HCT116 (cell line): ENCODE measurements around the gene TMTC2. TPM values are rescaled to one million over a fixed set of nuclear protein-coding genes. Genes with fewer than 3 reads are reported as not detected.

Experiments
- ATAC-seq: fragments of 200-7000 bp; cut with Tn5 transposase; 2 replicates; pipeline ENCODE4 v1.9.1; 2020; ENCODE audit warnings: mild to moderate bottlenecking, moderate library complexity
- BruUV-seq: library from RNA; stranded (reverse); fragments of 400-500 nt; replicated peaks from 2 replicates; lab custom pipeline; 2021; lab: Mats Ljungman, UMichigan
- CTCF ChIA-PET: fragments of 300-600 bp; sonication (Branson Sonifier 250); formaldehyde crosslinking; loops from one replicate; lab custom pipeline; 2021; ENCODE audit warnings: antibody characterized with exemption; lab: Charles Lee
- POLR2A ChIA-PET: fragments of 300-600, 350-600 bp; sonication (Branson Sonifier 250); formaldehyde crosslinking; loops from one replicate; lab custom pipeline; 2021; ENCODE audit warnings: antibody characterized with exemption; lab: Charles Lee
- RAD21 ChIA-PET, 2 experiments: fragments of 300-600 bp; sonication (Branson Sonifier 250); formaldehyde crosslinking; loops; one replicate each; lab custom pipeline; 2023; ENCODE audit warnings: low total read pairs in 2 of 2; ENCODE audit not compliant: uncharacterized antibody in 2 of 2, unreplicated experiment in 2 of 2, low non-redundant PET in 1 of 2; lab: Charles Lee
- DNase-seq: peaks from one replicate; pipeline ENCODE4 v3.0.0-alpha.2; 2010; ENCODE audit warnings: low read depth, low spot score
- H2AFZ ChIP-seq: fragments of 200-600 bp; shearing (Covaris generic), sonication (generic); 2 replicates; pipeline ENCODE4 v1.6.1; 2017; ENCODE audit warnings: low read depth, mixed run types, mixed read lengths, antibody characterized with exemption, low read length; ENCODE audit not compliant: poor library complexity, severe bottlenecking
- H3K27ac ChIP-seq: 2 replicates; pipeline ENCODE4 v1.5.1; 2012; ENCODE audit warnings: low read depth, low read length
- H3K27me3 ChIP-seq: fragments of 200-600 bp; sonication (generic); 2 replicates; pipeline ENCODE4 v1.6.1; 2016; ENCODE audit warnings: mixed run types, low read length, mixed read lengths; ENCODE audit not compliant: insufficient read depth
- H3K36me3 ChIP-seq, 2 experiments: fragments of 200-500 bp in 1 of 2; fragments of 200-600 bp in 1 of 2; sonication (Bioruptor generic) in 1 of 2; sonication (generic) in 1 of 2; 2 replicates each; pipeline versions ENCODE4 v1.5.1 to v1.6.1; 2014 to 2016; ENCODE audit warnings: low read length in 2 of 2, inconsistent platforms in 1 of 2, mixed read lengths in 1 of 2, mixed run types in 1 of 2; ENCODE audit not compliant: insufficient read depth in 2 of 2, control insufficient read depth in 1 of 2
- H3K4me1 ChIP-seq, 2 experiments: fragments of 200-600 bp in 1 of 2; sonication (generic) in 1 of 2; 2 replicates each; pipeline versions ENCODE4 v1.5.1 to v1.6.1; 2012 to 2017; ENCODE audit warnings: low read length in 2 of 2, inconsistent platforms in 1 of 2, mild to moderate bottlenecking in 1 of 2, mixed read lengths in 1 of 2, mixed run types in 1 of 2, moderate library complexity in 1 of 2; ENCODE audit not compliant: insufficient read depth in 2 of 2, control insufficient read depth in 1 of 2
- H3K4me2 ChIP-seq: fragments of 200-600 bp; sonication (generic); 2 replicates; pipeline ENCODE4 v1.6.1; 2017; ENCODE audit warnings: mixed run types, low read length, mixed read lengths
- H3K4me3 ChIP-seq, 2 experiments: fragments of 200-600 bp in 1 of 2; sonication (generic) in 1 of 2; replicated peaks in 1 of 2; 2 replicates each; pipeline ENCODE4 v1.5.1; 2011 to 2016; ENCODE audit warnings: low read length in 2 of 2, control low read depth in 1 of 2, low read depth in 1 of 2, mild to moderate bottlenecking in 1 of 2, mixed read lengths in 1 of 2, mixed run types in 1 of 2
- H3K79me2 ChIP-seq: fragments of 200-600 bp; sonication (generic); 2 replicates; pipeline ENCODE4 v1.6.1; 2017; ENCODE audit warnings: mild to moderate bottlenecking, mixed run types, low read length, moderate library complexity, mixed read lengths; ENCODE audit not compliant: insufficient read depth
- H3K9ac ChIP-seq: fragments of 200-600 bp; sonication (generic); 2 replicates; pipeline ENCODE4 v1.6.1; 2016; ENCODE audit warnings: low read length, mixed read lengths
- H3K9me2 ChIP-seq: fragments of 200-600 bp; sonication (generic), shearing (Covaris generic); 2 replicates; pipeline ENCODE4 v1.6.1; 2017; ENCODE audit warnings: mixed run types, mild to moderate bottlenecking, moderate library complexity; ENCODE audit not compliant: insufficient read depth
- H3K9me3 ChIP-seq, 2 experiments: fragments of 200-500 bp in 1 of 2; fragments of 200-600 bp in 1 of 2; sonication (Bioruptor generic) in 1 of 2; sonication (generic) in 1 of 2; 2 replicates each; pipeline ENCODE4 v1.6.1; 2014 to 2017; ENCODE audit warnings: low read length in 2 of 2, mixed read lengths in 2 of 2, inconsistent platforms in 1 of 2, low read depth in 1 of 2, mild to moderate bottlenecking in 1 of 2, mixed run types in 1 of 2, moderate library complexity in 1 of 2; ENCODE audit not compliant: control insufficient read depth in 1 of 2, insufficient read depth in 1 of 2
- H4K20me1 ChIP-seq: fragments of 200-600 bp; sonication (generic), shearing (Covaris generic); 2 replicates; pipeline ENCODE4 v1.6.1; 2017; ENCODE audit warnings: mixed run types, mild to moderate bottlenecking, moderate library complexity; ENCODE audit not compliant: insufficient read depth
- EGR1 ChIP-seq: IDR thresholded peaks from 2 replicates; pipeline ENCODE4 v1.6.1; 2012; ENCODE audit warnings: low read depth
- EZH2 ChIP-seq: fragments of 200-600 bp; sonication (generic); IDR thresholded peaks from 2 replicates; pipeline ENCODE4 v1.6.1; 2017; ENCODE audit warnings: antibody characterized with exemption, mixed run types
- EZH2phosphoT487 ChIP-seq: fragments of 200-600 bp; IDR thresholded peaks from 2 replicates; pipeline ENCODE4 v1.6.1; 2018; ENCODE audit warnings: antibody characterized with exemption, borderline replicate concordance
- FOSL1 ChIP-seq: IDR thresholded peaks from 2 replicates; pipeline ENCODE4 v1.6.1; 2012; ENCODE audit warnings: low read depth
- JUND ChIP-seq: IDR thresholded peaks from 2 replicates; pipeline ENCODE4 v1.6.1; 2012
- POLR2A ChIP-seq: IDR thresholded peaks from 2 replicates; pipeline ENCODE4 v1.7.0; 2011; ENCODE audit warnings: borderline replicate concordance; ENCODE audit not compliant: insufficient read depth, insufficient read length; ENCODE audit errors: extremely low read depth
- POLR2AphosphoS5 ChIP-seq: IDR thresholded peaks from 2 replicates; pipeline ENCODE4 v1.6.1; 2011; ENCODE audit warnings: mild to moderate bottlenecking, low read depth, low read length, moderate library complexity
- RAD21 ChIP-seq: IDR thresholded peaks from 2 replicates; pipeline ENCODE4 v1.6.1; 2012; ENCODE audit warnings: low read depth, mild to moderate bottlenecking
- SP1 ChIP-seq: IDR thresholded peaks from 2 replicates; pipeline ENCODE4 v1.6.1; 2012; ENCODE audit warnings: low read depth
- SRF ChIP-seq: IDR thresholded peaks from 2 replicates; pipeline ENCODE4 v1.6.1; 2012; ENCODE audit warnings: low read depth
- TCF7L2 ChIP-seq: IDR thresholded peaks from 2 replicates; pipeline ENCODE4 v1.7.0; 2011; ENCODE audit warnings: borderline replicate concordance, inconsistent platforms; ENCODE audit not compliant: insufficient read depth, insufficient read length; ENCODE audit errors: extremely low read depth
- YY1 ChIP-seq: IDR thresholded peaks from 2 replicates; pipeline ENCODE4 v1.6.1; 2011; ENCODE audit warnings: low read length, low read depth, moderate library complexity, mild to moderate bottlenecking; ENCODE audit not compliant: insufficient replicate concordance; ENCODE audit errors: extremely low read depth
- intact Hi-C: fragments of 100-400 bp; cut with micrococcal nuclease; formaldehyde crosslinking; loops from 2 replicates; pipeline ENCODE4 v1.10.0; 2022
- total RNA-seq: library from RNA; stranded (reverse); gene quantifications from one replicate; pipeline ENCODE4 v1.2.1, GENCODE V29; 2021; ENCODE audit not compliant: unreplicated experiment
- TF ChIP-seq, protein P1 (sequence below): IDR thresholded peaks from 2 replicates; pipeline ENCODE4 v1.6.1; 2011; ENCODE audit warnings: mild to moderate bottlenecking, low read length, moderate library complexity; ENCODE audit not compliant: insufficient replicate concordance; ENCODE audit errors: extremely low read depth

The TMTC2 gene
- total RNA-seq, 1 experiment from 2014 or later: 11.5 TPM

DNA sequence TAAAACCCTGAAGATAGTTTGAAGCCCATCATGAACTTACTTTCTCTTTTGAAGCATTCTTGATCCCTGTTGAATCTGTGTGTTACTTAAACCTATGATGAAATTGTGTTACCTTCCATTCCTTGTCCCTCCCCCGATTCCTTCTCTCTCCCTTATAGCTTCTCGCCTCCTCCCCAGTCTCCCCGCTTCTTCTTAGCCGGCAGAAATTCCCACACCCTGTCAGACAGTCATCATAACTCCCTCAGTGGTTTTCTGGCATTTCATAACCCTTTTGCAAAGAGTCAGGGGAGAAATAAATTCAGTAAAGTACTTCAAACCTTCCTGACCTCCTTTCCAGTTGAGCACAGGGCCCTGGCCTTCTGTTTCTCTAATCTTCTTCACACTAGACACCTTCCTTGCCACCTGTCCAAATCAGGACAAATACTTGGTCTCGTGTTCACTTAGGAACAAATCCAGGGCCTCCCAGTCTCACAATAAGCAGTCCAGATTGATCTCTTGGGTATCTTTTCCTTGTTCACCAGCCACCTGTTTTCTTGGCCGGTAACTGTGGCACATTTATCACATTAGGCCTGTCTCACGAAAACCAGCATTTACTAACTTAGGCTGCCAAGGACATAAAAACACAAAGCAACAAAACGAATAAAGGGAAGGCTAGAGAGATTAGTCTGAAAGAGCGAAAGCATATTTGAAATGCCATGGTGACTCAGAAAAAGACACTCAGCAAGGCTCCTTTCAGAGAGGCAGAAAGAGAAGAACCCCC lies 355.9 kb downstream of the TMTC2 start:
- H3K9me3 ChIP-seq: no peaks in the 10 kb centered on the region
- no peaks in the 10 kb centered on the region for H3K9me2 ChIP-seq
- H3K27ac ChIP-seq: no peak overlapping the region
- no peak overlapping the region for H2AFZ ChIP-seq
- CTCF ChIA-PET: no interaction called here
- no peak overlapping the region for H3K4me3 ChIP-seq
- no peaks in the 10 kb centered on the region for H4K20me1 ChIP-seq
- no peak overlapping the region for H3K4me2 ChIP-seq
- no TSS peak for BruUV-seq
- no peak overlapping the region for H3K9ac ChIP-seq
- no peaks in the 10 kb centered on the region for H3K27me3 ChIP-seq
- no peak for ATAC-seq
- no peaks in the 10 kb centered on the region for H3K79me2 ChIP-seq
- TF ChIP-seq YY1: no peak
- no peak for TF ChIP-seq EGR1
- TF ChIP-seq RAD21: no peak
- TF ChIP-seq POLR2AphosphoS5: no peak
- no peak for TF ChIP-seq TCF7L2
- TF ChIP-seq, all 23 proteins: peak for 0
- ChIA-PET RAD21 (no interaction called here), POLR2A (no interaction called here)
- DNase-seq: no peak
- no peaks in the 10 kb centered on the region for H3K4me1 ChIP-seq
- no peaks in the 10 kb centered on the region for H3K36me3 ChIP-seq
- intact Hi-C loops: no loop called here

DNA sequence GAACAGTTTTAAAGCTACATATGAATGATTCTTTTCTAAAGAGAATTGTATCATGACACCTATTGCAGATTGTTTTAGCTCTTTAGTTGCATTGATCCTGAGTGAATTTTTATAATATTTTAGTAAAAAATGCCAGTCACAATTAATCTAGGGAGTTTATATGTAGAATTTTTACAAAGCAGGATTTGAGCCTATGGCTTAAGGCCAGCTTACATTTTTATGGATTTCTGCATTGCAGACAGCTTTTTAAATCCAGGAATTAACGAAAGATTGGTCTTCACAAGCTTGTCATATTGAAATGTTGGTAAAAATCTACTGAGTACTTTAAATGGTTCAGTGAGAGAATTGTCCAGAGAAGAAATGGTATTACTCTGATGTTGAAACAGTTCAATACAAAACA lies 358.0 kb downstream of the TMTC2 start:
- POLR2A ChIA-PET: no interaction called here
- BruUV-seq: no TSS peak
- no peak overlapping the region for H3K4me2 ChIP-seq
- intact Hi-C loops: no loop called here
- H3K36me3 ChIP-seq: no peaks in the 10 kb centered on the region
- ATAC-seq: no peak
- no peaks in the 10 kb centered on the region for H4K20me1 ChIP-seq
- no peak overlapping the region for H3K4me3 ChIP-seq
- H3K27ac ChIP-seq: no peak overlapping the region
- TF ChIP-seq EZH2 (no peak), SP1 (no peak), SRF (no peak), RAD21 (no peak), POLR2A (no peak), POLR2AphosphoS5 (no peak), JUND (no peak), FOSL1 (no peak), EGR1 (no peak), EZH2phosphoT487 (no peak), TCF7L2 (no peak)
- TF ChIP-seq, protein P1, sequence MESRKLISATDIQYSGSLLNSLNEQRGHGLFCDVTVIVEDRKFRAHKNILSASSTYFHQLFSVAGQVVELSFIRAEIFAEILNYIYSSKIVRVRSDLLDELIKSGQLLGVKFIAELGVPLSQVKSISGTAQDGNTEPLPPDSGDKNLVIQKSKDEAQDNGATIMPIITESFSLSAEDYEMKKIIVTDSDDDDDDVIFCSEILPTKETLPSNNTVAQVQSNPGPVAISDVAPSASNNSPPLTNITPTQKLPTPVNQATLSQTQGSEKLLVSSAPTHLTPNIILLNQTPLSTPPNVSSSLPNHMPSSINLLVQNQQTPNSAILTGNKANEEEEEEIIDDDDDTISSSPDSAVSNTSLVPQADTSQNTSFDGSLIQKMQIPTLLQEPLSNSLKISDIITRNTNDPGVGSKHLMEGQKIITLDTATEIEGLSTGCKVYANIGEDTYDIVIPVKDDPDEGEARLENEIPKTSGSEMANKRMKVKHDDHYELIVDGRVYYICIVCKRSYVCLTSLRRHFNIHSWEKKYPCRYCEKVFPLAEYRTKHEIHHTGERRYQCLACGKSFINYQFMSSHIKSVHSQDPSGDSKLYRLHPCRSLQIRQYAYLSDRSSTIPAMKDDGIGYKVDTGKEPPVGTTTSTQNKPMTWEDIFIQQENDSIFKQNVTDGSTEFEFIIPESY: no peak
- TF ChIP-seq, all 23 proteins: peak for 0
- no peak overlapping the region for H3K9ac ChIP-seq
- H2AFZ ChIP-seq: no peak overlapping the region
- no peaks in the 10 kb centered on the region for H3K9me3 ChIP-seq
- ChIA-PET CTCF (no interaction called here), RAD21 (no interaction called here)
- H3K79me2 ChIP-seq: no peaks in the 10 kb centered on the region
- no peaks in the 10 kb centered on the region for H3K9me2 ChIP-seq
- H3K27me3 ChIP-seq: no peaks in the 10 kb centered on the region
- no peaks in the 10 kb centered on the region for H3K4me1 ChIP-seq
- no peak for DNase-seq
